HG02610 (cell line): ENCODE measurements around the gene PTPRN2.

Experiments used
- ATAC-seq: cut with Tn5 transposase; IDR thresholded peaks from one replicate; pipeline ENCODE4 v1.9.1; 2021; ENCODE audit warnings: mild to moderate bottlenecking, moderate library complexity; ENCODE audit not compliant: unreplicated experiment

Gene PTPRN2

GRCh38 chr7:157554393-157555238 is 1033.0 kb downstream of the PTPRN2 start:
- ATAC-seq, result no peak

- no peak for ATAC-seq
Measured at GRCh38 chr7:157553256-157553655, 1034.4 kb downstream of the PTPRN2 start.

- no peak for ATAC-seq
Measured at GRCh38 chr7:157552295-157552993, 1035.2 kb downstream of the PTPRN2 start.

GRCh38 chr7:157551325-157552070 is 1036.1 kb downstream of the PTPRN2 start:
- ATAC-seq, result no peak

- no peak for ATAC-seq
Measured at GRCh38 chr7:157550300-157551275, 1037.0 kb downstream of the PTPRN2 start.

DNA sequence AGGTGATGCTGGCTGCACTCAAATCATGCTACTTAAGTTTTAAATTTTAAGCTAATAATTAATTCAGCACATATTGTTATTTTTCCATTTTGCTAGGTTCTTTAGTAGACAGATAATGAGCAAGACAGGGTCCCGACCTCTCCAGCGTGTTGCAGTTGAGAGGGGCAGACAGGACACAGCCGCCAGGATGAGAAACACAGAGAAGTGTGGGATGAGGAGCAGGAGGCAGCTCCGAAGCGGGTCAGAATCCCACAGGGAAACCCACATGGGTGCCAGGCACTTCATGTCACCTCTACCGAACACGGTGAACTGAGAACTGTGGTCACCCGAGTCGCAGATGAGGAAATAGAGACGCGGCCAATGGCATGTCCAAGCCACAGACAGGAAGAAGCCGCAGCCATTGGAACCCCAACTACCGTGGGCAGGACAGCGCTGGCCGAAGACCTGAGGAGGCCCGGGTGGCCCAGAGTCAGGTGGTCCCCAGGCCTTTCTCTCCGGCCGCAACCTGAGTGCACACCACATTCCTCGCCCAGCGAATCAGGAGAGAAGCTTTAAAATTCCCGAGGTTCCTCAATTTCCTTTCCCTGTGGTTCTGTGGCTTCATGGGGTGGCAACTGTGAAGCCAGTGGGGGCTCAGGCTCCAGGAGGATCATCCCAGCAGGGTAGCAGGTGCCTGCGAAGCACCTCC is 1037.9 kb downstream of the PTPRN2 start:
- ATAC-seq, result no peak

DNA sequence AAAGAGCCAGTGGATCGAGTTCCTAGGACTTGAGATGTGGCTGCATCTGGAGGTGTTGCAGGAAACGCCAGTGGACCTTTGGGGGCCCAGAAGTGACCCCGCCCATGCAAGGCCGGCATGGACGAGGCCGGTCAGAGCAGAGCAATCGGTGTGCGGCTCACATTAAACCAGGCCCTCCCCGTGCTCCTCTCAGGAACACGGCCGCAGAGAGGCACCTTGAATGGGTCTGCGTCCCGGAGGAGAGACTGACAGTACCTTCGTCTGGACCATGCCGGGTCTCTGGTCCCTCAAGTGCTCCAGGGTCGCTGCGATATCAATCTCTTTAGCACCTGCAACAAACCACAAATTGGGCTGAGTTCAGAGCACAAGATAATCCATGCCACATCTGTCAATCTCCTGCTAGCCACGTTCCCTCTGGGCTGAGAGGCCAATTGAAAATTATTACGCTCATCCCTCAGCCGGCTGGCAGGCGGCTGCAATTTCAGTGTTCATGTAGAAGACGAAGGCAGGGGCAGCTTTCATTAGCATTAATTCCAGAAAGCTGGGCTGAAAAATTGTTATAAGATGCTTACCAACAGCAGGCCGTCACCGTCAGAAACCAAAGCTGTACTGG is 1038.8 kb downstream of the PTPRN2 start:
- no peak for ATAC-seq

DNA sequence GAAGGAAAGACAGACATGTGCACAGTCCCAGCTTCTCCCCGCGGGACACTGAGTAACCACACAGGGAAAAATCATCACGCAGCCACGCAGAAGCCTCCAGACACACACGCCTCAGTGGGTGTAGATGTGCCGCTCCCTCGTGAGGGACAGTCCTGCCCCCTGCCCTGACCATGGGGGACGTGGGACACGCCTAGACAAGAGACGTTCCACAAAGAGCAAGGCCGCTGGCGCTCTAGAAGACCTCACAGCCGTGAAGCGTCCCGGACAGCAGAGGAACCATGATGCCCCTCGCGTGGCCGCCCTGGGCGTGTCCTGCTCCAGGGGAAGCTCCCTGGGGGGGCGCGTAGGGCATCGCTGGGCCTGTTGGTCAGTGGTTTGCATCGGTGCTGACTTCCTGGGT is 1040.0 kb downstream of the PTPRN2 start:
- no peak for ATAC-seq

DNA sequence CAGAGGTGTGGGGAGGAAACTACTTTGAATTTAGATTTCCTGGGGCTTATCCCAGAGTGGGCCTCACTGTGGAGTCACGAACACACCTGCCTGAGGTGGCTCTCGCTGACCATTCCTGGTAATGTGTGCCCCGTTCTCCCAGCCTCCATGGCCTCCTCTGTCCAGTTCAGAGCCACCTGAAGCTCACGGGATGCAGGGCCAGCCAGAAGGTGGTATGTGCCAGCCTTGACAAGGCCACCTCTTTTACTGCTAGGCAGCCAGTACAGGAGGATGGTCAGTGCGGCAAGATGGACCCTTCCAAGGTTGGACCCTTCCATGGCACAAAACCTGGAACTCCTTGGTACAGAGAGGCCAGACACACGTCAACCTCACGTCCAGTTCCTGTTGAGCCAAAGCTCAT is 1040.5 kb downstream of the PTPRN2 start:
- no peak for ATAC-seq

- no peak for ATAC-seq
Measured at GRCh38 chr7:157545681-157546060, 1042.0 kb downstream of the PTPRN2 start.

DNA sequence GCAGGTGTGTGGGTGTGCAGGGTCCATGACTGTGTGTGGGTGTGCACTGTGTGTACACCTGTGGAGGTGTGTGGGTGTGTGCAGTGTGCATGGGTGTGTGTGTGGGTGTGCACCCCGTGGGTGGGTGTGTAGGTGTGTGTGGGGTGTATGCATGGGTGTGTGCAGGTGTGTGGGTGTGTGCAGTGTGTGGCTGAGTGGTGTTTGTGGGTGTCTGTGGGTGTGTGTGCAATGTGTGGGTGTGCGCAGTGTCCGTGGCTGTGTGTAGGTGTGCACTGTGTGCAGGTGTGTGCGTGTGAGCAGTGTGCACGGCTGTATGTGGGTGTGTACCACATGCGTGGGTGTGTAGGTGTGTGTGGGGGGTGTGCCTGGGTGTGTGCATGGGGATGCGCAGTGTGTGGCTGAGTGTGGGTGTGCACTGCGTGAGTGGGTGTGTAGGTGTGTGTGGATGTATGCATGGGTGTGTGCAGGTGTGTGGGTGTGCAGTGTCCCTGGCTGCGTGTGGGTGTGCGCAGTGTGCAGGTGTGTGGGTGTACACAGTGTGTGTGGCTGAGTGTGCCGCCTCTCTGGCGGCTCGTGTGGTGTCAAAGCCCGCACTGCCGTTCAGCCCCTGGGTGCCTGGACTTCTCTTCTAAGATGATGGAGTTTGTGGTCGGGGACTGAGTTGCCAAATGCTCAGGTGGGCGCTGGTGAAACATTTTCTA is 1042.5 kb downstream of the PTPRN2 start:
- no peak for ATAC-seq

DNA sequence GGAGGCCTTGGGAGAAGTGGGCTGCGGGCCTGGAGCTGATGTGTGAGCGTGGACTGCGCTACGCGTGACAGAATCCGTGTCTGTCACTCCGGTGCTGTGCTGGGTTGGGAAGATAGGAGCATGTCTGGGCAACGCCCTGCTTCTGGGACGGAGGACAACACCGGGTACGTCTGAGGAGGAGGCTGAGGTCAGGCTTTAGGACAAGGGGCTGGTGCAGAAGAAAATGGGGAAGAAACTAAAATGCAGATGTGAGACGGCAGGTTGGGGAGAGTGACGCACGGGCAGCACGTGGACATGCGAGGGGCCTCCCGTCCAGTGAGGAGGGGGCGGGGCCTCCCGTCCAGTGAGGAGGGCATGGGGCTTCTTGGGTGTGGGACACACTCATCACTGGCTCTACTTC is 1043.4 kb downstream of the PTPRN2 start:
- ATAC-seq, result no peak

DNA sequence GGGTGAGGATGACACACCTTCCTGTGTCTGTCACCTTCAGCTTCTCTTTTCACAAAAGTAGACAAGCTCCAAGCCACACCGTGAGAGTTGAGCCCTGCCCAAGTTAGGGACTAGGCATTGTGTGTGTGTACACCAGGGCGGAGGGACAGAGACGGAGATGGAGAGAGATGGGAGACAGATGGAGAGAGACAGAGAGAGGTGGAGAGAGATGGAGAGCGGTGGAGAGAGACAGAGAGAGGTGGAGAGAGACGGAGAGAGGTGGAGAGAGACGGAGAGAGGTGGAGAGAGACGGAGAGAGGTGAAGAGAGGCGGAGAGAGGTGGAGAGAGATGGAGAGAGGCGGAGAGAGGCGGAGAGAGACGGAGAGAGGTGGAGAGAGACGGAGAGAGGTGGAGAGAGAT is 1043.8 kb downstream of the PTPRN2 start:
- no peak for ATAC-seq

DNA sequence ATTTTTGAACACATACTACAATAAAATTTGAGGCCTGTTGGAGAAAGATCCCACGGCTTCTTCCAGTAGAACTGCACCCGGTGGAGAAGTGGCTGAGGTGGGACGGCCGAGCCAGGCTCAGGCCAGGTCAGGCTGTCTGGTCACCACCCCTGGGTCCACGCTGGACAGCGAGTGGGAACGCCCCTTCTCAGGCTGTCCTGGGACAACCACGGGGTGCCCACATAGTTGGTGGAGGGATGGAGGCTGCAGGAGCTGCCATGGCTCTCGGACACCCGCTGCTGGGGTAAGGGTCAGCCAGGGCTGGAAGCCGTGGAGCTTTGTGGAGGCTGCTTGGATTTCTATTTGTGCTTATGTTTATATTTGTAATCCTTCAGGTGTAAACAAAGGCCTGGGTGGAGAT is 1044.3 kb downstream of the PTPRN2 start:
- no peak for ATAC-seq

GRCh38 chr7:157542068-157543021 is 1045.3 kb downstream of the PTPRN2 start:
- no peak for ATAC-seq

- no peak for ATAC-seq
Measured at GRCh38 chr7:157541295-157542067, 1046.1 kb downstream of the PTPRN2 start.
